Measurements from ENCODE around the gene ASCL5.

Gene ASCL5

DNA sequence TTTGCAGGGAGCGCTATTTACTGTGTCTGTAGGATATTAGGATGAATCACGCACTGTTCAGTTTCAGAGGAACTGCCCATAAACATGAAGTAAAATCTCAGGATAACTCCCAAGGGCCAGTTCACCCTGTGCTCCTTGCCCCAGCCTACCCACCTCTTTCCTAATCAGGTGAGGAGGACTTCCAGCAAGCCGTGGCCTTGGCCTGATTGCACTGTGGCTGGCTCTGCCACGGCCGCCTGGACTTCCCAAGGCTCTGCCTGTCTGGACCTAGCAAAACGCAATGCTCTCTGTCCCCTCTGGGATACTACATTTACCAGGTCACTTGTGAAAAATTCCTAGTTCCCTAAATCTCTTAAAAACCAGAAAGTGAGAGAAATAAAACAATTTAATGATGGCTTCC is 7.4 kb upstream of the ASCL5 start:
- no peak for DNase-seq

DNA sequence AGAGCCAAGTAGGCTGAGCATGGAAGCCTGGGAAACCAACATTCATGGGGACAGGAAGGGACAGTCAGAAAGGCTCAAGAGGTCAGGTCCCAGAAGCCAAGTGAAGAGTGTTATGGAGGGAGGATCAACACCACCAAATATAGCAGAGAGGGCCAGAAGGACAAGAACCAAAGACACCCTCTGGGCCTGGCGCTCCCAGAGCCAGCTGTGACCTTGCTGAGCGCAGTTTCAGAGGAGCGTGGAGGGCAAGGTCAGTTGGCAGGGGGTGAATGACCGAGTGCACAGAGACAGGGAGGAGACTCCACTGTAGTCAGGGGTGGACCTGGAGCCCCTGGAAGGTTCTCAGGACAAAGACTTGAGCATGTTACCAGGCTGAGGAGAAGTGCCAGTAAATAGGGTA is 4.4 kb upstream of the ASCL5 start:
- DNase-seq: no peak

DNA sequence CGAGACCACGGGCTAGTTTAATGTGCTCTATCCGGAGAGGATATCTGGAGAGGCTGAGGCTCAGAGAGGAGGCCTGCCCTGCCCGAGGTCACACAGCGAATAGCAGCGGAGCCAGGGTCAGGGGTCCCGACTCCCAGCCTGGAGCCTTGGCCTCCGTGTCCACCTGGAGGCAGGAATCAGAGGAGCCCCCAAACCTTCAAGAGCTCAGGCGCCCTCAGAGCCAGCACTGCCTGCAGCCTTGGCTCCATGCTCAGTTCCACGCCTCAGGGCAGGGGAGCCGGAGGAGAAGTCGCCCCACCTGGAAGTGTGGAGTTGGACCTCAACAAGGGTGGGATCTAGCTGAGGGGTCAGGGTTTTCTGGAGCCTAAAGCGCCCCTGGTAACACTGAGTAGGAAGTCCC is 2.0 kb upstream of the ASCL5 start:
- DNase-seq: no peak

DNA sequence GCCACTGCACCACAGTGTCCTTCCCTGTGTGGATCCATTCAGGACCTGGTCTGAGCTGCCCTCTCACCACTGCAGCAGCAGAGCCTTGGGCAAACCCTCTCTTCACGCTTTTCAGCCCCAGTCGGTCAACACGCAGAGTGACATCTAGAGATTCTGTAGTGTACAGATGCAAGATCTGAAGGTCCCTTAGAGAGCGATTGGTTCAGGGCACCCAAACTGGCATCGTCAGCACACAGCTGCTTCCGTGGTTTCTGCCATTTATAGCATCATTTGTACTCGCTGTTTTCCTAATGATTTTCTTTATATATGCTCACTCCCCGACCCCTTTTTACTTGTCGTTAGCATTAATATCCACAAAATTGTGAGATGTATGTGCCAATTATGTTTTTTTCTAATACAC is 1.5 kb upstream of the ASCL5 start:
- DNase-seq: no peak

DNA sequence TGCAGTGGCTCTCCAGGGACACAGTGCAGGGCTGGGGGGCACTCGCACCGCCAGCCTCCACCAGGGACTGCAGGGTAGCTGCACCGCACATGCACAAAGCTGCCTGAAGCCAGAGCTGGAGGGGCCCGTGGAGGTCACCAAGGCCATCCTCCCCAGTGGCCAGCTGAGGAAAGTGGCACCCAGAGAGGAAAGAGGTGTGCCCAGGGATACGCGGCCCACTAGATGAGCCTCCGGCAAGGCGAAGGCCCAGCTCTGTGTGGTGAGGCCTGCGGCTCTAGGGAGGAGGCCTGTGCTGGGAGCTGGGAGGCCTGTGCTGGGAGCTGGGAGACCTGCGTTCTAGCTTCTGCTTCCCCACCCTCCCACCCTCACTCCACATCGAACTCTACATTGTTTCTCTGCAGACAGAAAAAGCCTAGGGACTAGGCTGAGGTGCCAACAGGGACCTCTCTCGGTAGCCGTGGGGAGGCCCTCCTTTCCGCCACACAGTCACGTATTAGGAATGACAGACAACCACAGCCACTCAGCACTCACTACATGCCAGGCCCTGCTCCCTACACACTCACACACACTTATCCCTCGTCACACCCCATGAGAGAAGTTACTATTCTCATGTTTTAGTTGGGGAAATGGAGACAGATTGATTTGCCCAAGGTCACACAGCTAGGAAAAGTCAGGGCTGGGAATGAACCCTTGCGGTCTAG is 921 bp upstream of the ASCL5 start:
- DNase-seq: no peak

DNA sequence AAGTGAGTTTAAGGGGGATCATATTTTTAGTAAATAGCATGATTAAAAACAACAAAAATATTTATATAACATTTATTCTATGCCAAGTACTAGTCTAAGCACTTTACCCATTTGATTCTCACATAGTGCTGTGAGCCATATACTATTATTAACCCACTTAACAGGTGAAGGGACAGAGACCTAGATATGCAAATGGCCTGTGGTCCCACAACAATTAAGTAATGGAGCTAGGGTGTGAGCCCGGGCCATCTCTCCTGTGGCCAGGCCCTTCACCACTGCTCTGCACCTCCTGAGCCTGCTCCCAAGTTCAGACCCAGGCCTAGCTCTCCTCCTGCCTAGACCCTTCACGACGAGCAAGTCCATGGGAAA is 537 bp downstream of the ASCL5 start:
- DNase-seq: no peak

DNA sequence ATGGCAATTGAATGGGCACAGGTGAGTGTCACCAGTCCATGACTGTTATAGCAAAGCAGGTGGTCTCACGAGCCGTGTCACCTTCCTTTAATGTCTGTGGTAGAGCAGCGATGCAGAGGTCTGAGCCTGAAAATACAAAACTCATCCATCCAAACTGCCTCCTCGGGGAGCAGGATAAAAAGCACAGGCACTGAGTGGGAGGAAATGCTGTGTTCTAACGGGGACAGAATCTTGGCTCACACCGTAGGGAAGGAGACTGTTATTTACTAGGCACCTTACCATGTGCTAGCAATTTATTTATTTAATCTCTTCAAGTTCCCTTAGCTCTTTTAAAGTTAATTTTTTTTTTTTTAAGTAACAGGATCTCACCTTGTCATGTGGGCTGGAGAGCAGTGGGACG is 1.2 kb downstream of the ASCL5 start:
- no peak for DNase-seq

DNA sequence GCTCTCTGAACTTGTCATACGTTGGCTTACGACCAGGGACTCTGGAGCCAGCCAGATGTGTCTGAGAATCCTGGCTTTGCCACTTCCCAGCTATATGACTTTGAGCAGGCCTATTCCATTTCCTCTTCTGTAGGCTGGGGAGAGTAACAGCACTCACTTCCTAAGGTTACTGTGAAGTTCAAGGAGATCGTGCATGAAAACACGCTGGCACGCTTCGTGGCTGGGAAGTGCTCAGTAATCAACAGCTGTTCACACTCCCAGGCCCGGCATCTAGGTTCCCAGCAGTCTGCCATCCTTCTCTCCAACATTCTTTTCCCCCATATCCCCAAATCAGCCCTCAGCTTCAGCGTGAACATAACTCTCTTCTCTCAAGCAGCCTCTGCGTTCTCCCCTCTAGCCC is 2.0 kb downstream of the ASCL5 start:
- DNase-seq: no peak

DNA sequence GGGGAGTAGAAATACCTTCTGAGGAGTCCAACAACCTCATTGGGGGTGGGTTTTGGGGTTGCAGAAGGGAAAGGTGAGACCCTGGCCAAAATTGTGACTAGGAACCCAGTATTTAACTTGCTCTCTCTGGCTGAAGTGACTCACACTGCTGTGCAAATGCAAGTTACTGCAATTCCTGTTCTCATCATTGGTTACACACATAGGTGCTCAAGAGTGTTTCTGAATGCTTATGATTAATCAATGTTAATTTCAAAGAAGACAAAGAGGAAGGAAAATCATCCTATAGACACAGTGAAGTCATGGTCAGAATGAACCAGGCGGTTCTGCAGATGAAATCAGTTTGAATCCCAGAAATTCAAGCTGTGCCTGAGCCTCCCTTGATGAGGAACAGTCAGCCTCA is 3.1 kb downstream of the ASCL5 start:
- DNase-seq: no peak

DNA sequence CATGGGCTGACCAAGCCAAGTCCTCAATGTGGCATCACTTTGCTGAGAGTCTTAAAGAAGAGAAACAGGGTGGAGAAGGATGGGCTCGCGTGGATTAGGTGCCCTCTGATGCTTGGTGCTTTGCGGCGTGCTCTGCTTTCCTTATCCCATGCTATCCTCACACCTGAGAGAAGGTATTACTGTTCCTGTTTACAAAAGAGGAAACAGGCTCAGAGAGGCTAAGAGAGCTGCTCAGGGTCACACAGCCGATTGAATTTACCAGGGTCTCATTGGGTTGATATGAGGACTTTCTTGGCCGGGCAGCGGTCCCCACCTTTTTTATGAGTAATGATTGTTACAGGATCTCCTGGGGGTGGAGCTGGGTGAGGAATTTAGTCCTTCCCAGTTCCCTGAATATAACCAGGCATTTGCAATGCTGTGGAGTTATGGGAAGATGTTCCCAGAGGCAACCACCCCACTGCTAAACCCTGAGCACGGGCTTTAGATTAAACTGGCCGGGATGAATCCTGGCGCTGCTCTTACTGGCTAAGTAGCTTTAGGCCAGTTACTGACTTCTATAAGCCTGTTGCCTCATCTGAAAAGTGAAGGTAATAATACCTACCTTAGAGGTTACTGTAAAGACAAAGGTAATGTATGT is 4.5 kb downstream of the ASCL5 start:
- DNase-seq: no peak

DNA sequence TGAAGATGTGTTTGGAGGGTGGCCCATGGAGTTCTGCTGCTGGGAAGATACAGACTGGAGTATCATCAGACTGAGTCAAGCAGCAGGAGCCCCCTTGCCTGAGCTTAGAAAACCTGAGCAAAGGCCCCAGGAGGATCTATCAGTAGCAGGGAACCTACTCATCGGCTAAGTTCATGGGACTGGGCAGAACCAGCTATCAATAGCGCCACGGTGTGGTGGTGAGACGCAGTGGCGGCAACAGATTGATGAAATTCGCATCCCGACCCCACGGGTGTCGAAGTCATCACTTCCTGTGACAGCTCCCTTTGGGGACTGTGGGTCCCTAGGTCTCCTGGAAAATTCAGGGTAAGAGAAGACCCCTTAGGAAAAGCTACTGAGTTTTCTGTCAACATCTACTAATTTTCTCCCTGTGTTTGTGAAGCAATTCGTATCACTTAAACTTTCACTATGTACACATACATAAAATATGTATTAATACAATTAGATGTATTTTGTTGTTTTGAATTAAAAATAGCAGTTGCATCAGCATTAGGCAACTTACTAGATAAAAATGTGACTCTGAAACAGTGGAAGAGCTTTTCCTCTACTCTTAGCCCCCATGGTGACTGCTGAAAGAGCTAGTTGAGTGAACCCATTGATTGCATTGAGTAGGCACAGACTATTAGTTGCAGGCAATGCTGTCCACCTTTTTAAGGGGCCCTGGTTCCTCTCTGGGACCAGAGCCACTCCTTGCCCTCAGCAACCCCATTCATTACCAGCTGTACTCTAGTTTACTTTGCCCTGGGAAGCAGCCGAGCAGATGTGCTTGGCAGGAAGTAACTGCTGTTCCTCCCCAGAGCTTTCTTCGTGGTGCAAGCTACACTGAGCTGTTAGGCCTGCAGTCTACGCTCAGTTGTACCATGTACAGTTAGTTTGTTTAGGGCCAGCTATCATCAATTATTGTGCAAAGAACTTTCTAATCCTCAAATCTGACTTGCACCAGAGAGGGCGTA is 7.5 kb downstream of the ASCL5 start:
- peak; percentile 35 for DNase-seq

DNA sequence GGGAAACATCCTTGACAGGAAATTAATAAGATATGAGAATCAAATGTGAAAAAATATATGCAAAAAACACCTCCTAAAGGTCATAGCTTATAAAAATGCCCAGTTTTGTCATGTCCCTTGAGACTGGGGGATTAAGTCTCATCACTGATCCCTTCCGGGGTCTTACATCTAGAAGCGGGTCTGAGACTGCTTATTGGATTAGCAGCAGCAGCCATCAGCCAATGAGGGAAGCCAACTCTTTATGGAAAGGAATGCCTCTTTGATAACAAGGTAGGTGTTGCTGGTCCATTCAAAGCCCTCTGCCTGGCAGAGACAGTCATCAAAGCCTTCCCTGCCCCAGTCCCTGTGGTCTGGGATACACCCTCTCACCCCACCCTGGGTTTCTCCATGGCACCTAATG is 10.9 kb downstream of the ASCL5 start:
- DNase-seq: no peak

DNA sequence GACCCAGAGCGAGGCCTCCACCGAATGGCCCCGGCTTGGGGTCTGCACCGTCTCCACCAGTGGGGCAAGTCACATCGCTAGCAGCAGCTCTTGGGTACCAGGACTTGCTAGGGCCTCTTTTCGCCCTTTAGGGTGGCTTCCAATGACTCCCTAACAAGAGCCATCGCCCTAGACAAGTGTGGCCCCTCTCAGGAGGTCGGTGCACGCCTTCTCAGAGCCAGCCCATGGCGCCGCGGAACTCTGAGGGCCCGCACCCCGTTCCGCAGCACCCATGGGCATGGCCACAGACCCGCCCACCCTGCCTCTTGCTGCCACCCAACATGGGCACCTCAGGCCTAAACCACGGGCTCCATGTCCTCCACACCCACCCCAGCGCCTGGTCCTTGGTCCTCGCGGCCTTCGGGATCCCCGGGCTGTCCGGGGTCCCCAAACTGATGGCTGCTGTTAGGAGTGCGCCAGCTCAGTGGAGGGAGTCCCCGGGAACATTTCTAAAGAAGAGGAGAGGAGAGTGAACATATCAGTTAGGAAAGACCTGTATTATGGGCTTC is 11.5 kb downstream of the ASCL5 start:
- DNase-seq: no peak

DNA sequence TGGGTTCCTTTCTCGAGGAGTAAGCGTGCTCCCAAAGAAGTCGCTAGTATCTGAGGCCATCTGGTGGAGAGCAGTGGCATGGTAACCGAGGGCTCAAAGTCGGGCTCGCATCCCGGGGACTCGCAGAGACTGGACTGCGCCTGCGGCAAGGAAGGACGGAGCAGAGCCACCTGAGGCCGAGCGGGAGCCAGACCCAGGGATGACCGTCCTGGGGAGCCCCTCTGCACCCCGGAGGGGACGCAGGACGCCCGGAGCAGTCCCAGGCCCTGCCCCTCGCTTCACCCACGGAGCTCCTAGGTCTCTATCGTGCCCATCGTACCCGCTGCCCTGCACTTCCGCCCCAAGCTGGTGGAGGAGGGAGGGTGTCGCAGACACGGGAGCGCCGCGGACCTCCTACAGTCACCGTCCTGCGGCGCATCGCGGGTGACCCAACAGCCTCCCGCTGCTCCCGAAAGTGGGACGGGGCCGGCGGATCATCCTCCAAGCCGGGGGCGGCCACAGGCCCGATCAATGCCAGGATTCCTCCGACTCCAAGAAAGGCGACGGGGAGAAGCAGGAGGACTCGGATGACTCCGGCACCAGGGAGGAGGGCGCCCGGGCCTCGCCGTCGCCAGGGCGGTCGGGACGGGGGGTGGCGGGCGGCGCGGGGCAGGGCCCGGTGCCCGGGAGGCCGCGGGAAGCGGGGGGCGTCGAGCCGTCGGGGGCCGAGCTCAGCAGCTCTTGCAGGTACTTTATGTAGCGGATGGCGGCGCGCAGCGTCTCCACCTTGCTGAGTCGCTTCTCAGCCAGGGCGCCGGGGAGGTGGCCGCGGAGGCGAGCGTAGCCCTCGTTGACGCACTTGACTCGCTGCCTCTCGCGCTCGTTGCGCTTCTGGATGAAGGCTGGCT is 12.5 kb downstream of the ASCL5 start:
- peak; percentile 67 for DNase-seq

DNA sequence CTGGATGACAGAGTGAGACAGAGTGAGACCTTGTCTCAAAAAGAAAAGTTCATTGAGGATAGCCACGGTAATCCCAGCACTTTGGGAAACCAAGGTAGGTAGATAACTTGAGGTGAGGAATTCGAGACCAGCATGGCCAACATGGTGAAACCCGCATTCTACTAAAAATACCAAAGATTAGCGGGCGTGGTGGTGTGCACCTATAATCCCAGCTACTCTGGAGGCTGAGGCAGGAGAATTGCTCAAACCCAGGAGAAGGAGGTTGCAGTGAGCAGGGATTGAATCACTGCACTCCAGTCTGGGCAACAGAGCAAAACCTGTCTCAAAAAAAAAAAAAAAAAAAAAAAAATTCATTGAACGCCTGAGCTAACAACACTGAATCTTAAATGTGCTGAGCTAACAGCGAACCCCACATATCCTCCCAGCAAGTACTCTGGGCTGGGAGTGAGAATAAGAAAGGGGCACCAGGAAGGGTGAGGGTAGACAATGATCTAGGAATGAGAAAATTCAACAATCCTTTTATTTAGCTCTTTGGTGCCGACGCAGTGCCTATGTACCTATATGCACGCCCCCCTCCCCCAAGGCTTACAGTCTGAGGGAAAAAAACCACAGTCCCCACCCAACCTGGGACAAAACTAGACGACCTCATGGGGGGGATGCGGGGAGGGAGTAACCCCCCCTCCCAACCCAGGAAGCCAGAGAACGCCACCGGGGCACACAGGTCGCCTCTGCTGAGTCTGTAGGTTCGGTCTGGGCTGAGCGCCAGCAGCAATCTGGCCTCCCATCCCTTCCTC is 13.3 kb downstream of the ASCL5 start:
- DNase-seq: no peak

DNA sequence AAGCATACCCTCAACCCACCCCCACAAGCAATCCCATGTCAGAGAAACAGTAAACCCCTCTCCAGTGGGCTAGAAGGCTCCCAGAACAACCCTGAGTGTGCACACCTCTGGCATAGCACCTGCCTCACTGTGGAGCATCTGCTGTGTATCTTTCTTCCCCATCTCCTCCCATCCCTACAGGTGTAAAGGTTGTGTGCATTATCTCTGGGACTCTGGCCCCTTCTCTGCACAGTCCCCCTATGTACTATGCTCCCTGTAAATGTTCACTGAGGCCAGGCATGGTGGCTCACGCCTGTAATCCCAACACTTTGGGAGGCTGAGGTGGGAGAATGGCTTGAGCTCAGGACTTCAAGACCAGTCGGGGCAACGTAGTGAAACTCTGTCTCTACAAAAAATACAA is 14.1 kb downstream of the ASCL5 start:
- DNase-seq: no peak

DNA sequence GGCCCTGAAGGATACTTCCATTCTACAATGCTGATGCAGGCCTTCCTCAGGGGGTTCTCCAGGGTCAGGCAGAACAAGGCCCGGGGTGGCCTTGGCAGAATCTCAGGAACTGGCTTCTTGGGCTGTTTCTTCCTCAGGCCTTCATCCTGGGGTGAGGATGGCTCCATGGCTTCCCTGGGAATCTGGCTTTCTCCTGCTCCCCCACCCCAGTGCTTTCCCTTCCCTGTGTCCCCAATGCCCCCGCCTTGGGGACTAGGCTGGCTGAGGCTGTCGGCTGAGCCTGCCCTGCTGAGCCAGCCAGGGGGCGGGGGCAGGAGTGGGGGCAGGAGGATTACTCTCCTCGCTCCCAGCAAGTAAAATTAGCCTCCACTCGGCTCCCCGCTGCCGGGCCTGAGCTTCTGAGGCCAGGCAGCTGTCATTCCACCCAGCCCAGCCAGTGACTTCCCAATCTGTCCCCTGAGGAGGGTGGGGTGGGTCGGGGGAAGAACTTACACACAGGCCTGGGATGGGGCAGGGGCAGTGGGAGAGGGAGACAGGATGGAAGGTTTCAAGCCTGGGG is 14.7 kb downstream of the ASCL5 start, which contains the start of gene CACNA1S:
CACNA1S (minus strand) TSS at position 254 of the 559 bp plus-strand sequence; CDS start at position 167, 87 bp downstream.
- no peak for DNase-seq

DNA sequence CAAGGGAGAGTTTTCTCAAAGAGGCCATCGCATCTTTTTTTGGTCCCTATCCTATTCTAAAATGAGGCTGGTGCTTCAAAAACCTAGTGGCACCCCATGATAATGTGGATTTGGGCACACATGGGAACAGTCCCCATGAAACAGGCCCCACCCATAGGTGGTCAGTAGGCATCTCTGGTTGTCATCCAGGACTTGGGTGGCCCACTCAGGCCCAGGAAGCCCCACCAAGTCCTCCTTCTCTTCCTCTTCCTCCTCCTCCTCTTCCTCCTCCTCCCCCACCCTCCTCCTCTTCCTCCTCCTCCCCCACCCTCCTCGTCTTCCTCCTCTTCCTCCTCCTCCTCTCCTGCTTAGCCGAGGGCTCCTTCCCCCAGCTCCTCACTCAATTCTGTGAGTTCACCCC is 15.3 kb downstream of the ASCL5 start:
- no peak for DNase-seq

DNA sequence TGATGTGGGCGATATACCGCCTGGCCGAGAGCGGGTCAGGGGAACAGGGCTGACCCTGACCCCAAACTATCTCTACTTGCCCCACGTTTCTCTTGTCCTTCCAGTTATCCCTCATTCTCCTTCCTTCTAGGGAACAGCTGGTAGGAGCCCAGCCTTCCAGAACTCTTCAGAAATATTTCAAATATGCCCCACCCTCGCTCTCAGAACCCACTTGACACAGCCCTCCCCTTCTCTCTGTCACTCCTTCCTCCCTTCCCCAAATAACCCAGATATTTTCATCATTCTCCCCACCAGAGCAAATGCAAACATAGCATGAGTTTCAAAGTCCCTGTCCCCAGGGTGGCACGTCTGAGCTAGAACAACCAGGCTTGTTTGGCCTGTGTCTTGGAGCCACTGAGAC is 15.8 kb downstream of the ASCL5 start:
- DNase-seq: no peak

DNA sequence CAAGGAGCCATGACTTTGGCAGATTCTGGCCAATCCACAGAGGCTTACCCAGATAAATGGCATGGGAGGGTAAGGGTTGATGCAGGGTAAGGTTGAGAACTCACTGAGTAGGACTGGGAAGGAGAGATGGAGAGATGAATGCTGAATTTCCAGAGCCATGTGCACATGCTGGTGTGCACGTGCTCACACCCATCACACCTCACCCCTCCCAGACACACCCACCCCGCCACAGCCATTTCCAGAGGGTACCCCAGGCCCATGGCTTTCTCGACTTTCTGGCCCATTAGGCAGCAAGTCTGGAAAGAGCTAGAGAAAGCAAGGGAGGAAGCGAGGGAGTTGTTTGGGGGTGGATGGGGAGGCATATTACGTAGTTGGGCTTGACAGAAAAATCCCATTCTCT is 16.4 kb downstream of the ASCL5 start:
- DNase-seq: no peak

DNA sequence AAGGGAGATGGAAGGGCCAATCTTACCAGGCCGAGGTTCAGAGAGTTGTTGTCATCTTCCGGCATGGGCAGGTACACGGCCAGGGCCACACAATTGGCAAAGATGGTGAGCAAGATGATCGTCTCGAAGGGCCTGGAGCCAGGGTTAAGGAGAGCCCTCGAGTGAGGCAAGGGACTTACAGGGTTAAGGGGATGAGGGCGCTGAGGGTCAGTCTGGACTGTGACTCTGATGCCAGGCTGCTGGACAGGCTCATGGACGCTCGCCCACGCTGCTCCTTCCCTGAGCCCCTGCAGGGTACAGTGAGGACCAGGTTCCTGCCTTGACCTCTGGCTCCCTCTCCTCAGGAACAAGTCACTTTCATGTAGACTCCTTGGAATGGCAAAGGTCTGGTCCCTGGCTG is 16.8 kb downstream of the ASCL5 start:
- no peak for DNase-seq
